GM23248 (cell line): ENCODE data around the gene LPGAT1. TPM values are rescaled to one million over a fixed set of nuclear protein-coding genes. Genes with fewer than 3 reads are reported as not detected.

Experiments
- DNase-seq: peaks from one replicate; pipeline ENCODE4 v3.0.0-alpha.2; 2015
- H2AFZ ChIP-seq: fragments of 200-600 bp; sonication (generic); 2 replicates; pipeline ENCODE4 v1.6.1; 2016; ENCODE audit warnings: antibody characterized with exemption
- H3F3A ChIP-seq: fragments of 200-600 bp; sonication (generic); 2 replicates; pipeline ENCODE4 v1.6.1; 2016; ENCODE audit warnings: mild to moderate bottlenecking, antibody characterized with exemption, mixed run types; ENCODE audit not compliant: insufficient read depth
- H3K27ac ChIP-seq: fragments of 200-600 bp; sonication (generic); 2 replicates; pipeline ENCODE4 v1.5.1; 2016; ENCODE audit warnings: mild to moderate bottlenecking
- H3K27me3 ChIP-seq: fragments of 200-600 bp; sonication (generic); replicated peaks from 2 replicates; pipeline ENCODE4 v1.6.1; 2016; ENCODE audit warnings: mild to moderate bottlenecking; ENCODE audit not compliant: insufficient read depth
- H3K36me3 ChIP-seq: fragments of 200-600 bp; sonication (generic); 2 replicates; pipeline ENCODE4 v1.6.1; 2016; ENCODE audit warnings: low read depth, mild to moderate bottlenecking
- H3K4me1 ChIP-seq: fragments of 200-600 bp; sonication (generic); 2 replicates; pipeline ENCODE4 v1.6.1; 2016; ENCODE audit warnings: mild to moderate bottlenecking; ENCODE audit not compliant: insufficient read depth
- H3K4me2 ChIP-seq: fragments of 200-600 bp; sonication (generic); one replicate; pipeline ENCODE4 v1.6.1; 2016; ENCODE audit warnings: mild to moderate bottlenecking; ENCODE audit not compliant: unreplicated experiment
- H3K4me3 ChIP-seq: fragments of 200-600 bp; sonication (generic); 2 replicates; pipeline ENCODE4 v1.5.1; 2016; ENCODE audit warnings: mild to moderate bottlenecking
- H3K79me2 ChIP-seq: fragments of 200-600 bp; sonication (generic); 2 replicates; pipeline ENCODE4 v1.6.1; 2016; ENCODE audit warnings: mild to moderate bottlenecking; ENCODE audit not compliant: insufficient read depth
- H3K9ac ChIP-seq: fragments of 200-600 bp; sonication (generic); 2 replicates; pipeline ENCODE4 v1.6.1; 2016; ENCODE audit warnings: mild to moderate bottlenecking
- H3K9me2 ChIP-seq: fragments of 200-600 bp; sonication (generic); 2 replicates; pipeline ENCODE4 v1.6.1; 2016; ENCODE audit warnings: mixed run types, mild to moderate bottlenecking, moderate library complexity; ENCODE audit not compliant: insufficient read depth
- H3K9me3 ChIP-seq: fragments of 200-600 bp; sonication (generic); one replicate; pipeline ENCODE4 v1.6.1; 2017; ENCODE audit warnings: low read depth
- H4K20me1 ChIP-seq: fragments of 200-600 bp; sonication (generic); 2 replicates; pipeline ENCODE4 v1.6.0; 2016; ENCODE audit not compliant: insufficient read depth
- EZH2 ChIP-seq: fragments of 200-600 bp; sonication (generic); IDR thresholded peaks from 2 replicates; pipeline ENCODE4 v1.6.1; 2018; ENCODE audit warnings: antibody characterized with exemption, mild to moderate bottlenecking; ENCODE audit not compliant: insufficient read depth, poor library complexity, severe bottlenecking
- EZH2phosphoT487 ChIP-seq: fragments of 200-600 bp; sonication (generic); IDR thresholded peaks from 2 replicates; pipeline ENCODE4 v1.6.1; 2018; ENCODE audit warnings: antibody characterized with exemption, moderate library complexity, mild to moderate bottlenecking, low read depth; ENCODE audit not compliant: insufficient read depth
- WGBS, 2 experiments: methylation state at CpG; one replicate each; pipeline ENCODE4 v1.1.6; 2015 to 2017; ENCODE audit warnings: low lambda C conversion rate in 2 of 2, low coverage in 1 of 2; ENCODE audit errors: missing lambda C conversion rate in 2 of 2; 5-methylcytosine and 5-hydroxymethylcytosine counted together
- in situ Hi-C: fragments of 300-500 bp; cut with MboI; formaldehyde crosslinking; loops from 2 replicates; pipeline ENCODE4 v1.15.0; 2020
- polyA plus RNA-seq: library from polyadenylated mRNA; unstranded; fragments of >200 nt; fragmentation: Nextera tagmentation; extraction: Ambion mirVana; gene quantifications from 2 replicates; pipeline ENCODE4 v1.2.1, GENCODE V29; 2016
- total RNA-seq: library from RNA; depleted of rRNA; stranded (reverse); fragments of >200 nt; shearing (Covaris generic); gene quantifications from 2 replicates; pipeline ENCODE4 v1.2.3, GENCODE V29; 2014; rRNA removed

The LPGAT1 gene
- total RNA-seq (36.5 and 62.4 TPM in 2 replicates), polyA plus RNA-seq (13.5 and 17.5 TPM in 2 replicates)

GRCh38 chr1:211830328-211831142 is at the start of gene LPGAT1:
TSS of gene LPGAT1 (minus strand) at chr1:211830763. CDS start at chr1:211829296, 1,467 bp downstream.
- Histone ChIP-seq H3F3A (peaks cover 20% of the 10 kb centered on the region), H3K4me3 (peak within 1 kb of the TSS; percentile 73), H2AFZ (peak within 1 kb of the TSS; percentile 80), H4K20me1 (no peaks in the 10 kb centered on the region), H3K36me3 (no peaks in the 10 kb centered on the region), H3K4me2 (peak within 1 kb of the TSS; percentile 94), H3K9ac (peak within 1 kb of the TSS; percentile 85), H3K9me2 (no peaks in the 10 kb centered on the region), H3K4me1 (peaks cover 16% of the 10 kb centered on the region), H3K9me3 (no peaks in the 10 kb centered on the region), H3K79me2 (peaks cover 24% of the 10 kb centered on the region; the same call in 1 of the 2 replicates), H3K27me3 (no peaks in the 10 kb centered on the region), H3K27ac (peak within 1 kb of the TSS; percentile 11; the same call in 1 of the 2 replicates)
- DNase-seq: peak; percentile 86
- 0 to 3% methylated on average over 29 to 63 of the region's 88 CpGs for WGBS, 2 experiments
- in situ Hi-C loops: no loop called here
- TF ChIP-seq EZH2 (no peak), EZH2phosphoT487 (no peak)

GRCh38 chr1:211879475-211879874 is 48.9 kb upstream of the LPGAT1 start:
- WGBS, 2 experiments: 73 to 75% methylated on average over 2 of the region's 2 CpGs
- Histone ChIP-seq H3K4me2 (no peak overlapping the region), H3K9me3 (no peaks in the 10 kb centered on the region), H3F3A (no peaks in the 10 kb centered on the region), H4K20me1 (no peaks in the 10 kb centered on the region), H3K9me2 (no peaks in the 10 kb centered on the region), H3K36me3 (no peaks in the 10 kb centered on the region), H3K9ac (no peak overlapping the region), H3K27ac (no peak overlapping the region), H3K27me3 (no peaks in the 10 kb centered on the region), H3K4me3 (no peak overlapping the region), H3K4me1 (no peaks in the 10 kb centered on the region), H3K79me2 (no peaks in the 10 kb centered on the region), H2AFZ (no peak overlapping the region)
- in situ Hi-C loops: no loop called here
- no peak for DNase-seq
- TF ChIP-seq EZH2: no peak
- no peak for TF ChIP-seq EZH2phosphoT487

- TF ChIP-seq EZH2 (no peak), EZH2phosphoT487 (no peak)
- in situ Hi-C loops: no loop called here
- H3K27ac ChIP-seq: no peak overlapping the region
- peak; percentile 28 for DNase-seq
- no peak overlapping the region for H3K9ac ChIP-seq
- H3K27me3 ChIP-seq: no peaks in the 10 kb centered on the region
- no peaks in the 10 kb centered on the region for H4K20me1 ChIP-seq
- no peaks in the 10 kb centered on the region for H3K9me3 ChIP-seq
- no peak overlapping the region for H3K4me3 ChIP-seq
- H2AFZ ChIP-seq: no peak overlapping the region
- 36% methylated on average over 7 of the region's 7 CpGs for WGBS, 2 experiments
- H3K79me2 ChIP-seq: no peaks in the 10 kb centered on the region
- H3K36me3 ChIP-seq: no peaks in the 10 kb centered on the region
- no peaks in the 10 kb centered on the region for H3K9me2 ChIP-seq
- H3F3A ChIP-seq: no peaks in the 10 kb centered on the region
- H3K4me1 ChIP-seq: no peaks in the 10 kb centered on the region
- no peak overlapping the region for H3K4me2 ChIP-seq
Observed at GRCh38 chr1:211876851-211877590, 46.5 kb upstream of the LPGAT1 start.

- no peak overlapping the region for H3K4me3 ChIP-seq
- in situ Hi-C loops: no loop called here
Observed at GRCh38 chr1:211875541-211875940, 45.0 kb upstream of the LPGAT1 start.

More at GRCh38 chr1:211875541-211875940, 45.0 kb upstream of the LPGAT1 start:
- Histone ChIP-seq H3K4me2 (no peak overlapping the region), H3K9ac (no peak overlapping the region), H3F3A (no peaks in the 10 kb centered on the region), H3K27me3 (no peaks in the 10 kb centered on the region; the same call in 1 of the 2 replicates), H3K9me2 (no peaks in the 10 kb centered on the region), H2AFZ (no peak overlapping the region), H4K20me1 (no peaks in the 10 kb centered on the region), H3K27ac (no peak overlapping the region), H3K4me1 (no peaks in the 10 kb centered on the region), H3K36me3 (no peaks in the 10 kb centered on the region), H3K9me3 (no peaks in the 10 kb centered on the region), H3K79me2 (no peaks in the 10 kb centered on the region)
- DNase-seq: no peak
- TF ChIP-seq EZH2: no peak
- no peak for TF ChIP-seq EZH2phosphoT487
